Measurements from ENCODE around the gene ARSD. TPM values are rescaled to one million over a fixed set of nuclear protein-coding genes. Genes with fewer than 3 reads are reported as not detected.

The ARSD gene
- total RNA-seq, 1 experiment from 2014 or later, result 10.3 TPM

GRCh38 chrX:2913118-2913517 lies 16.0 kb downstream of the ARSD start:
- Histone ChIP-seq H3K4me2 (ENCODE audit: insufficient read depth, insufficient read length, low read length) (no peak overlapping the region), H2AK5ac (ENCODE audit: insufficient read length, low read length) (no peak overlapping the region), H3K14ac (ENCODE audit: insufficient read depth, low read length) (no peak overlapping the region), H3K18ac (ENCODE audit: insufficient read length, low read depth, low read length) (no peak overlapping the region), H3K79me2 (ENCODE audit: insufficient read depth, low read length) (no peaks in the 10 kb centered on the region), H4K20me1 (ENCODE audit: control insufficient read depth, insufficient read depth, insufficient read length) (no peaks in the 10 kb centered on the region), H3K27me3 (ENCODE audit: insufficient read depth, low read length) (no peaks in the 10 kb centered on the region), H3K56ac (ENCODE audit: insufficient read length, low read depth, low read length) (no peak overlapping the region), H3K4ac (ENCODE audit: low read depth, low read length) (no peak overlapping the region), H3K23me2 (ENCODE audit: insufficient read length, low read depth, low read length, poor library complexity, severe bottlenecking) (no peaks in the 10 kb centered on the region), H3K79me1 (ENCODE audit: insufficient read depth, low read depth, low read length, poor library complexity, severe bottlenecking) (no peaks in the 10 kb centered on the region), H3K9me3 (ENCODE audit: control insufficient read depth, low read depth, low read length) (no peaks in the 10 kb centered on the region), H2BK20ac (ENCODE audit: low read depth, low read length, poor library complexity, severe bottlenecking) (no peak overlapping the region), H4K5ac (ENCODE audit: insufficient read length, low read depth, low read length) (no peak overlapping the region), H4K8ac (replicated peaks; ENCODE audit: insufficient read length, low read depth, low read length) (no peak overlapping the region), H2AFZ (ENCODE audit: low read length) (no peak overlapping the region), H3K23ac (ENCODE audit: insufficient read length, low read depth, low read length) (no peak overlapping the region), H2BK120ac (ENCODE audit: low read depth, low read length, poor library complexity, severe bottlenecking) (no peak overlapping the region), H4K91ac (ENCODE audit: insufficient read length, low read depth, low read length) (no peak overlapping the region), H2BK15ac (ENCODE audit: low read depth, low read length) (no peak overlapping the region), H3K9ac (ENCODE audit: extremely low read depth, insufficient read length, low read length) (no peak overlapping the region), H2BK5ac (ENCODE audit: insufficient read length, low read length) (no peak overlapping the region), H2BK12ac (ENCODE audit: insufficient read length, low read depth, low read length) (no peak overlapping the region), H3T11ph (ENCODE audit: low read length) (no peak overlapping the region), H3K27ac (ENCODE audit: insufficient read length, low read depth, low read length) (no peak overlapping the region), H3K4me1 (ENCODE audit: insufficient read depth, low read length) (no peaks in the 10 kb centered on the region; the same call in 1 of the 2 replicates)
- DNase-seq, result no peak
- Mint-ChIP-seq H3K27ac (peak overlapping the region; percentile 11 to 92 (median 91); a peak in 6 of 7 replicates), H3K27me3 (ENCODE audit: low read depth) (no peaks in the 10 kb centered on the region; the same call in 1 of the 2 replicates), H3K9me3 (peaks cover 7 to 15% of the 10 kb centered on the region in 2 experiments), H3K4me1 (peaks cover 22 to 23% of the 10 kb centered on the region in 2 experiments), H3K4me3 (peak overlapping the region in 1 of 2 experiments; percentile 29; a peak in 1 of 5 replicates), H3K36me3 (ENCODE audit: insufficient read depth in 1 of 3, low read depth in 3 of 3) (peaks cover 9 to 40% (median 25%) of the 10 kb centered on the region in 3 experiments)
- peak; percentile 43; the same call in 2 of the 3 replicates for TF ChIP-seq CTCF (conservative IDR thresholded peaks at IDR 0.05)
- no CpG with 5 or more reads among the region's 3 CpGs for WGBS (ENCODE audit: extremely low coverage, insufficient read length, low lambda C conversion rate)
